H1 (cell line): ENCODE data around the gene VGLL2. TPM values are rescaled to one million over a fixed set of nuclear protein-coding genes. Genes with fewer than 3 reads are reported as not detected.

Experiments used
- EGR1 ChIP-seq: IDR thresholded peaks from 2 replicates; pipeline ENCODE4 v1.6.1; 2011; ENCODE audit warnings: low read depth, low read length, borderline replicate concordance
- KDM4A ChIP-seq: IDR thresholded peaks from one replicate; pipeline ENCODE4 v1.7.1; 2012; ENCODE audit warnings: low read depth, mild to moderate bottlenecking, moderate library complexity, low read length, inconsistent platforms; ENCODE audit not compliant: severe bottlenecking
- RNF2 ChIP-seq: fragments of 200-900, 300-1000 bp; sonication (generic); IDR thresholded peaks from 2 replicates; pipeline ENCODE4 v1.7.1; 2016; ENCODE audit warnings: borderline replicate concordance, low read depth, mild to moderate bottlenecking, antibody characterized with exemption, low read length; ENCODE audit not compliant: poor library complexity, severe bottlenecking; ENCODE audit errors: missing control alignments
- SIN3A ChIP-seq, 2 experiments: IDR thresholded peaks in 1 of 2; conservative IDR thresholded peaks in 1 of 2; 2 replicates each; pipeline ENCODE4 v1.6.1; 2011 to 2012; ENCODE audit warnings: low read length in 2 of 2, improper control_type of control experiment in 1 of 2, low read depth in 1 of 2, mild to moderate bottlenecking in 1 of 2
- polyA plus RNA-seq, 7 experiments: library from polyadenylated mRNA; depleted of rRNA in 3 of 7; stranded (reverse) in 5 of 7; unstranded in 2 of 7; fragments of >200 nt in 5 of 7; fragments of 200-250 nt in 2 of 7; gene quantifications; 1 replicate in 5 of 7; 2 replicates in 1 of 7; 4 replicates in 1 of 7; pipeline versions ENCODE4 v1.2.1 to v1.2.3, GENCODE V29; 2011 to 2013; ENCODE audit warnings: missing spikeins in 2 of 7, mixed read lengths in 2 of 7
- total RNA-seq: library from RNA; stranded (reverse); fragmentation: NEBNext Ultra II Directional; extraction: Animal tissue kit (Norgen Biotek cat#: 25700); gene quantifications from 2 replicates; pipeline ENCODE4 v1.2.1, GENCODE V29; 2021

Gene VGLL2
- total and polyA plus RNA-seq, 2 of the 8 experiments (the other 6 are each of a cell fraction or from before 2014, with no cell fraction given) = not detected

DNA sequence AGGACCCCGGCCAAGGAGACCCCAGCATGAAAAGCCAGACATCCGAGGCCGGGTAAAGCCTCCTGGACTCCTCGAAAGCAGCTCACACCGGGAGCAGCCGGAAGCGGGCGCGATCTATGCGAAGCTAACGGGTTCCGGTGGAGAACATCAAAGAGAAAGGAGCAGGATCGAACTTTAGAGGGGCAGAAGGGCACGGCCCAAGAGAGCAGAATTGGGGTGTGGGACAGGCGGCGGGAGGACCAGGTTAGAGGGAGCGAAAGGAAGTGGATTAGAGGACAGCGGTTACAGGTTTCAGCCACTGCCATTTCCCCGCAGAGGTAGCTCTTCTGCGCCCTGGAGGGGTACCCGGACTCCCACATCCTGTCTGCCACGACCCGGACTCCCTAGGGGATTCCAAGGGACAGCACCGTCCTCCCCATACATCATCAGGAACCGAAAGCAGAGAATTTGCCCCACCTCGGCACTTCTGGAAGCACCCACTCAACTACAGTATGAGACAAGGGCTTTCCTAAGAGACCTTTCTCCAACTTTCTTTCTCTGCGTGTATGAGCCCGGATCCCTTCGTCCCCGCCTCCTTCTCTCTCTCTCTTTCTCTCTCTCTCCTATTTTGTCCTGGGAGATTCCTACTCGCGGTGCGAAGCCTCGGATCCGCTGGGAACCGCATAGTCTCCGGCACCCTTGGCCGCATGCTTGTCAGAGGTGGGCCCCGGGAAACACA lies 507 bp upstream of the VGLL2 start (continued):
- TF ChIP-seq RNF2 = peak; percentile 87
- TF ChIP-seq KDM4A = peak; percentile 48
- TF ChIP-seq EGR1 = no peak
- peak in 1 of 2 experiments; percentile 45; a peak in 1 of 4 replicates for TF ChIP-seq SIN3A (conservative IDR thresholded peaks at IDR 0.05 in 1 of 2, IDR thresholded peaks at IDR 0.05 in 1 of 2; ENCODE audit: low read depth in 1 of 2, low read length in 2 of 2)
